Breast epithelium (tissue), 4 donors: Measurements from ENCODE around the gene TGFBR1. TPM values are rescaled to one million over a fixed set of nuclear protein-coding genes. Genes with fewer than 3 reads are reported as not detected.

Experiments used
- DNase-seq, 2 donors: peaks; one replicate each; pipeline ENCODE4 v3.0.0-alpha.2; 2019; ENCODE audit warnings: low spot score in 2 of 2
- H3K27ac ChIP-seq, 2 donors: fragments of 200-600 bp; sonication (generic) in 1 of 2; one replicate each; pipeline ENCODE4 v1.5.1; 2016 to 2019; ENCODE audit warnings: mild to moderate bottlenecking in 1 of 2
- H3K27me3 ChIP-seq, 2 donors: fragments of 200-600 bp; sonication (generic) in 1 of 2; one replicate each; pipeline versions ENCODE4 v1.5.1 to v1.6.0; 2017 to 2019; ENCODE audit warnings: control low read depth in 1 of 2, mild to moderate bottlenecking in 1 of 2
- H3K36me3 ChIP-seq: fragments of 200-600 bp; one replicate; pipeline ENCODE4 v1.5.1; 2019
- H3K4me1 ChIP-seq, 2 donors: fragments of 200-600 bp; sonication (generic); one replicate each; pipeline ENCODE4 v1.5.1; 2016 to 2019; ENCODE audit warnings: control low read depth in 1 of 2
- H3K4me3 ChIP-seq, 3 donors: fragments of 200-600 bp; sonication (generic); 1 replicate in 2 of 3; 2 replicates in 1 of 3; pipeline ENCODE4 v1.5.1; 2016 to 2019; ENCODE audit warnings: mild to moderate bottlenecking in 3 of 3, moderate library complexity in 2 of 3
- H3K9me3 ChIP-seq, 2 donors: fragments of 200-600 bp; sonication (generic) in 1 of 2; one replicate each; pipeline ENCODE4 v1.5.1; 2016 to 2019; ENCODE audit warnings: control low read depth in 1 of 2
- POLR2A ChIP-seq: fragments of 450-650 bp; IDR thresholded peaks from one replicate; pipeline ENCODE4 v1.6.1; 2016; ENCODE audit warnings: antibody characterized with exemption, mild to moderate bottlenecking, moderate library complexity
- POLR2AphosphoS5 ChIP-seq, 3 donors: sonication (generic); formaldehyde crosslinking; IDR thresholded peaks; one replicate each; pipeline ENCODE4 v1.6.1; 2017; ENCODE audit warnings: antibody characterized with exemption in 3 of 3
- intact Hi-C: fragments of 100-400 bp; cut with DNase I; formaldehyde crosslinking; loops from one replicate; pipeline ENCODE4 v1.15.1; 2023; ENCODE audit warnings: low total_unique reads
- total RNA-seq, 3 donors: library from RNA; depleted of rRNA; stranded (reverse); fragments of >200 nt; gene quantifications; one replicate each; pipeline ENCODE4 v1.1.0, GENCODE V29; 2016
- TF ChIP-seq, protein P1 (sequence below), 3 donors: fragments of 450-650 bp; IDR thresholded peaks; one replicate each; pipeline ENCODE4 v1.5.1; 2016 to 2017; ENCODE audit warnings: antibody characterized with exemption in 3 of 3, mild to moderate bottlenecking in 3 of 3, moderate library complexity in 3 of 3

Gene TGFBR1
- total RNA-seq, 3 donors from 2014 or later = 33.1 to 35.4 (median 34.5) TPM

GRCh38 chr9:99083051-99083450 lies 21.9 kb upstream of the TGFBR1 start:
- H3K4me1 ChIP-seq = no peaks in the 10 kb centered on the region
- no peak for DNase-seq
- H3K27ac ChIP-seq = no peak overlapping the region
- TF ChIP-seq POLR2A (no peak), POLR2AphosphoS5 (IDR thresholded peaks at IDR 0.05) (no peak)
- TF ChIP-seq, protein P1, sequence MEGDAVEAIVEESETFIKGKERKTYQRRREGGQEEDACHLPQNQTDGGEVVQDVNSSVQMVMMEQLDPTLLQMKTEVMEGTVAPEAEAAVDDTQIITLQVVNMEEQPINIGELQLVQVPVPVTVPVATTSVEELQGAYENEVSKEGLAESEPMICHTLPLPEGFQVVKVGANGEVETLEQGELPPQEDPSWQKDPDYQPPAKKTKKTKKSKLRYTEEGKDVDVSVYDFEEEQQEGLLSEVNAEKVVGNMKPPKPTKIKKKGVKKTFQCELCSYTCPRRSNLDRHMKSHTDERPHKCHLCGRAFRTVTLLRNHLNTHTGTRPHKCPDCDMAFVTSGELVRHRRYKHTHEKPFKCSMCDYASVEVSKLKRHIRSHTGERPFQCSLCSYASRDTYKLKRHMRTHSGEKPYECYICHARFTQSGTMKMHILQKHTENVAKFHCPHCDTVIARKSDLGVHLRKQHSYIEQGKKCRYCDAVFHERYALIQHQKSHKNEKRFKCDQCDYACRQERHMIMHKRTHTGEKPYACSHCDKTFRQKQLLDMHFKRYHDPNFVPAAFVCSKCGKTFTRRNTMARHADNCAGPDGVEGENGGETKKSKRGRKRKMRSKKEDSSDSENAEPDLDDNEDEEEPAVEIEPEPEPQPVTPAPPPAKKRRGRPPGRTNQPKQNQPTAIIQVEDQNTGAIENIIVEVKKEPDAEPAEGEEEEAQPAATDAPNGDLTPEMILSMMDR (IDR thresholded peaks at IDR 0.05) = no peak
- H3K4me3 ChIP-seq = no peak overlapping the region
- H3K27me3 ChIP-seq = no peaks in the 10 kb centered on the region
- no peaks in the 10 kb centered on the region for H3K9me3 ChIP-seq
- H3K36me3 ChIP-seq = no peaks in the 10 kb centered on the region
- intact Hi-C loops = no loop called here

GRCh38 chr9:99085949-99086948 lies 18.7 kb upstream of the TGFBR1 start:
- Histone ChIP-seq H3K36me3 (no peaks in the 10 kb centered on the region), H3K27me3 (no peaks in the 10 kb centered on the region), H3K9me3 (peaks cover 0 to 5% of the 10 kb centered on the region in 2 donors), H3K4me1 (no peaks in the 10 kb centered on the region), H3K4me3 (no peak overlapping the region), H3K27ac (no peak overlapping the region)
- no peak for DNase-seq
- intact Hi-C loops = no loop called here
- TF ChIP-seq, protein P1 (IDR thresholded peaks at IDR 0.05) = no peak
- TF ChIP-seq POLR2A (no peak), POLR2AphosphoS5 (IDR thresholded peaks at IDR 0.05) (no peak)

DNA sequence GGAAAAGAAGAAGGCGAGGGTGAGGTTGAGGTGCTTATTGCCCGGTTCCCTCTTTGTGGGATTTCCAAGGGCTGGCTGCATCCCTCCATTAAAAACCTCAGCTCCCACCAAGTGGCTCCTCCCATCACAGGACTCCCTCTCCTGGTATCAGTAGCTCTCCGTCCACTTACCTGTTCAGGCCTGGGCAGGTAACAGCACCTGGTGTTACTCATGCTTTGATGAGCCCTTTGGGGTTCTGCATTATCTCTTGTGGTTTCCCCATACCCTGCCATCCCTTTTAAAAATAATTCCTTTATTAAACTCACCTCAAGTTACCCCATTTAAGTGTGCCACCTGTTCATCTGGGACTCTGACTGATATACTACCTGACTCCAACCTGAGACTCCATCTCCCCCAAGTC lies 17.5 kb upstream of the TGFBR1 start:
- Histone ChIP-seq H3K4me1 (no peaks in the 10 kb centered on the region), H3K9me3 (peaks cover 0 to 5% of the 10 kb centered on the region in 2 donors), H3K27me3 (no peaks in the 10 kb centered on the region), H3K36me3 (no peaks in the 10 kb centered on the region), H3K4me3 (no peak overlapping the region), H3K27ac (no peak overlapping the region)
- intact Hi-C loops = no loop called here
- TF ChIP-seq POLR2AphosphoS5 (IDR thresholded peaks at IDR 0.05) (no peak), POLR2A (no peak)
- TF ChIP-seq, protein P1 (IDR thresholded peaks at IDR 0.05) = no peak
- DNase-seq = no peak

DNA sequence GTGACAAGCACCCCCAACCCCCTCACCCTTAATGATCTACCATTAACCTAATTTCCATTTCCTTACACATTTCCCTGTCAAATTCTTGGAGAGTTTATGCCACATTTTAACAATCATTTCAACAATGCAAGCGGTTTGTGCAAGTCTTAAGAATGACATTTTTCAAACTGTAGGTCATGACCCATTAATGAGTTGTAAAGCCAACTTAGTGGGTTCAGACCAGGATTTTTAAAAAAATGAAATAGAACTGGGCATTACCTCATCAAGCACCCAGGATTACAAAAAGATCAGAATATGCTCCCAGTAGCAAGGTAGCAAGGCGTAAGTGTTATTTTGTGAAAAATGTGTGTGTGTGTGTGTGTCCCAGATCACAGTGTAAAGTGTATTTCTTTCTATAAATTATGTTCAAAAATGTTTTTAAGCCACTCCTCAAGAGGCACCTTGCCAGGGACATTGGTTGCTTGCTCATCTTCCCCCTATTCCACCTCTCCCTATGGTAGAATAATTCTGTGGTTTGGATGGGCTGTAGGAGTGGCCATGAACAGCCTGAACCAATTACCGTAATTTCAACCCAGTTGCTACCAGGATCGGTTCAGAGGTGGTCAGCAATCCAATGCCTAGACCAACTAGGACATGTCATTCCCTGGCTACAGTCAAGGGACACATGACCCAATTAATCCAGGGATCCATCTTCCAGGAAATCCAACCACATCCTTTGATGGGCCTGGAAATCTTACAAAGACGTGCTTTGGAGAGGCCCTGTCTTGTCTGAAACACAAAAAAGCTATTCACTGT lies 14.4 kb upstream of the TGFBR1 start:
- no peaks in the 10 kb centered on the region for H3K27me3 ChIP-seq
- no peaks in the 10 kb centered on the region for H3K36me3 ChIP-seq
- peaks cover 0 to 5% of the 10 kb centered on the region in 2 donors for H3K9me3 ChIP-seq
- H3K4me1 ChIP-seq = no peaks in the 10 kb centered on the region
- TF ChIP-seq POLR2AphosphoS5 (IDR thresholded peaks at IDR 0.05) (no peak), POLR2A (no peak)
- TF ChIP-seq, protein P1 (IDR thresholded peaks at IDR 0.05) = no peak
- DNase-seq = no peak
- H3K4me3 ChIP-seq = no peak overlapping the region
- intact Hi-C loops = loop anchor here (10.0 kb wide), 1 partner anchor 634 kb away; no protein-coding TSS in a partner anchor
- H3K27ac ChIP-seq = no peak overlapping the region
